ENCODE measurements around the gene CRISP1.
"Not testable (repeated sequence)": the region's sequence is repeated elsewhere in the genome, so short reads cannot be mapped to it uniquely, and the experiment has no call there.

Gene CRISP1

GRCh38 chr6:49866485-49866943, at the start of gene CRISP1:
CRISP1 (minus strand) TSS chr6:49866535; CDS start chr6:49857400, 9,135 bp downstream.
- no peak for DNase-seq

GRCh38 chr6:49915035-49915434, 48.7 kb upstream of the CRISP1 start:
- no peak for DNase-seq

GRCh38 chr6:49913636-49914375, 47.5 kb upstream of the CRISP1 start:
- DNase-seq, result no peak

GRCh38 chr6:49912196-49912595, 45.9 kb upstream of the CRISP1 start:
- no peak for DNase-seq

GRCh38 chr6:49911252-49911651, 44.9 kb upstream of the CRISP1 start:
- DNase-seq, result no peak

GRCh38 chr6:49909563-49909962, 43.2 kb upstream of the CRISP1 start:
- DNase-seq, result no peak

- DNase-seq, result no peak
These were observed 40.2 kb upstream of the CRISP1 start for GRCh38 chr6:49906526-49906925.

- no peak for DNase-seq
These were observed 39.0 kb upstream of the CRISP1 start for GRCh38 chr6:49905296-49905695.

GRCh38 chr6:49902856-49903255, 36.5 kb upstream of the CRISP1 start:
- DNase-seq, result no peak

GRCh38 chr6:49898904-49899566, 32.7 kb upstream of the CRISP1 start:
- DNase-seq, result no peak

- DNase-seq, result not testable (repeated sequence)
These were observed 29.2 kb upstream of the CRISP1 start for GRCh38 chr6:49895553-49895952.

- no peak for DNase-seq
These were observed 25.9 kb upstream of the CRISP1 start for GRCh38 chr6:49892280-49892679.

GRCh38 chr6:49890988-49891387, 24.7 kb upstream of the CRISP1 start:
- no peak for DNase-seq

GRCh38 chr6:49888742-49889431, 22.6 kb upstream of the CRISP1 start:
- no peak for DNase-seq

GRCh38 chr6:49868951-49869529, 2.7 kb upstream of the CRISP1 start:
- no peak for DNase-seq

- DNase-seq, result no peak
These were observed 10.1 kb downstream of the CRISP1 start for GRCh38 chr6:49856282-49856681.

GRCh38 chr6:49855221-49855620, 11.1 kb downstream of the CRISP1 start:
- DNase-seq, result no peak

GRCh38 chr6:49852975-49853374, 13.4 kb downstream of the CRISP1 start:
- DNase-seq, result no peak

- peak; percentile 71 for DNase-seq
These were observed 17.0 kb downstream of the CRISP1 start for GRCh38 chr6:49849213-49849907.

GRCh38 chr6:49847673-49848072, 18.7 kb downstream of the CRISP1 start:
- no peak for DNase-seq

- no peak for DNase-seq
These were observed 19.3 kb downstream of the CRISP1 start for GRCh38 chr6:49847014-49847413.

GRCh38 chr6:49841424-49841823, 24.9 kb downstream of the CRISP1 start:
- DNase-seq, result no peak

GRCh38 chr6:49839957-49840356, 26.4 kb downstream of the CRISP1 start:
- no peak for DNase-seq
